Transverse colon (tissue), 4 donors: ENCODE data around the gene CCDC61.

Source experiments
- POLR2AphosphoS5 ChIP-seq, 3 donors: sonication (generic); formaldehyde crosslinking; IDR thresholded peaks; one replicate each; pipeline ENCODE4 v1.6.1; 2016; ENCODE audit warnings: antibody characterized with exemption in 3 of 3
- TF ChIP-seq, protein P1 (sequence below), 5 experiments: fragments of 200-600 bp in 3 of 5; fragments of 450-650 bp in 2 of 5; sonication (generic) in 3 of 5; IDR thresholded peaks; 1 replicate in 2 of 5; 2 replicates in 3 of 5; pipeline ENCODE4 v1.5.1; 2016 to 2017; ENCODE audit warnings: antibody characterized with exemption in 5 of 5, inconsistent platforms in 3 of 5, mild to moderate bottlenecking in 2 of 5, moderate library complexity in 1 of 5

DNA sequence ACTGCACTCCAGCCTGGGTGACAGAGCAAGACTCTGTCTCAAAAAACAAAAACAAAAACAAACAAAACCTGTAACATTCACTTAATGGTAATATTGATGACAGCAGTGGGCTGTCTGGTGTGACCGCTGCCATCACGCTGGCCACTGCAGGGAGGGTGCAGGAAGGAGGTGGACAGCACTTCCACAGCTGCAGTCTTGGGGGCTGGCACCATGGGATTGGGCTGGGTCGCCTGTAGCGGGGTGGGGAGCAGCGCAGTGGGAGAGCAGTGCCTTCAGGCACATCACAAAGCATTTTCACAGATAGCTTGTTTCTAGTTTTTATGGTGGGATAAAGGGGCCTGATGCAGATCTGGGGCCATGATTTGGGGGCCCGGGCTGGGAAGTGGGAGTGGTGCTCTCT, 40.3 kb downstream of the CCDC61 start:
- TF ChIP-seq, protein P1, sequence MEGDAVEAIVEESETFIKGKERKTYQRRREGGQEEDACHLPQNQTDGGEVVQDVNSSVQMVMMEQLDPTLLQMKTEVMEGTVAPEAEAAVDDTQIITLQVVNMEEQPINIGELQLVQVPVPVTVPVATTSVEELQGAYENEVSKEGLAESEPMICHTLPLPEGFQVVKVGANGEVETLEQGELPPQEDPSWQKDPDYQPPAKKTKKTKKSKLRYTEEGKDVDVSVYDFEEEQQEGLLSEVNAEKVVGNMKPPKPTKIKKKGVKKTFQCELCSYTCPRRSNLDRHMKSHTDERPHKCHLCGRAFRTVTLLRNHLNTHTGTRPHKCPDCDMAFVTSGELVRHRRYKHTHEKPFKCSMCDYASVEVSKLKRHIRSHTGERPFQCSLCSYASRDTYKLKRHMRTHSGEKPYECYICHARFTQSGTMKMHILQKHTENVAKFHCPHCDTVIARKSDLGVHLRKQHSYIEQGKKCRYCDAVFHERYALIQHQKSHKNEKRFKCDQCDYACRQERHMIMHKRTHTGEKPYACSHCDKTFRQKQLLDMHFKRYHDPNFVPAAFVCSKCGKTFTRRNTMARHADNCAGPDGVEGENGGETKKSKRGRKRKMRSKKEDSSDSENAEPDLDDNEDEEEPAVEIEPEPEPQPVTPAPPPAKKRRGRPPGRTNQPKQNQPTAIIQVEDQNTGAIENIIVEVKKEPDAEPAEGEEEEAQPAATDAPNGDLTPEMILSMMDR (IDR thresholded peaks at IDR 0.05): no peak
- TF ChIP-seq POLR2AphosphoS5 (IDR thresholded peaks at IDR 0.05): no peak
